Measurements from ENCODE around the gene AVPR2.

The AVPR2 gene

DNA sequence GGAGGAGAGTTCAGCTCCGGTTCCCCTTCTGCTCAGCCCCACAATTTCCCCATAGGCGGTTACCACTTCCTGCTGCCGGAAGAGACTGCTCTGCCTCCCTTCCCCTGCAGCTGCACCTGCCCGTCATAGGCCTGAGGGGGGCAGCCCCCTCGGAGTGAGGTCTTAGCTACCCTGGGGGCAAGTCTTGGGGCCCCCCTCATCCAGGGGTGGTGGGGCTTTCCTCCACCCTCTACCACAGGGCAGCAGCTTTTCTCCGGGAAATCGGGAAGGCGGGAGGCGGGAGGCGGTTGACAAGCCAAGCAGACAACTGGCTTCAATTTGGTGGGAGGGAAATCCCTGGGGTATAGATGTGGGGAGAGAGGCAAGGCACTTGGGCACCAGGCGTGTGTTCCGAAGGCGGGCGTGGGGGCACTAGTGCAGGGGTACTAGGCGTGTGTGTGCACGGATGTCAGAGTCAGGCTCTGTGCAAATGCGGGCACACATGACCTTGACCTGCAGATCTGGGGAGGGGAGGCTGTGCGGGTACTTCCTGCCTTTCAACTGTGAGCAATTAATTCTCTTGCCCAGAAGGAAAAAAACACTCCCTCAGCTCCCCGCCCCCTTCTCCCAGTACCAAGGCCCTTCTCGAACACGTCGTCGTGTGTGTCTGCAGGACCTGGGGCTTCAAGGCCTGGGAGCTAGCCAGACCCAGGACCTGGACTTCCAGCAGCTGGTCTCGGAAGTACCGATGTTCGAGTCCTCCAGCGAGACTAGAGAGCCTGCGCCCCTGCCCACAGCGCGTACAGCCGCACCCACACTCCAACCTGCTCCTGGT, 22.6 kb downstream of the AVPR2 start:
- in situ Hi-C loops (cut with MboI; ENCODE audit: low pct_unique_long_range_greater_than_20kb, low sequenced_read_pairs): no loop called here
- DNase-seq: peak; percentile 99

DNA sequence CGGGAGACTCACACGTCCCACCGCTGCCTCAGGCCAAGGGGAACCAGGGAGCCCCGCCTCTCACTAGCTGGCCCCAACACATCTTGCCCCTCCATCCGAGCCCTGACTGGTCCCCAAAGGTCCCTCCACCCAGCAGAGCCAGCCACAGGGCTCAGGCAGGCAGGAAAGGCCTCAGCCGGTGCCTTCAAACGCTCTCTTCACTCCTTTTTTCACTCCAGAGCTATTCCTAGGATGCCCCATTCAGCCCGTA, 23.1 kb downstream of the AVPR2 start:
- in situ Hi-C loops (cut with MboI; ENCODE audit: low pct_unique_long_range_greater_than_20kb, low sequenced_read_pairs): no loop called here
- DNase-seq: no peak

DNA sequence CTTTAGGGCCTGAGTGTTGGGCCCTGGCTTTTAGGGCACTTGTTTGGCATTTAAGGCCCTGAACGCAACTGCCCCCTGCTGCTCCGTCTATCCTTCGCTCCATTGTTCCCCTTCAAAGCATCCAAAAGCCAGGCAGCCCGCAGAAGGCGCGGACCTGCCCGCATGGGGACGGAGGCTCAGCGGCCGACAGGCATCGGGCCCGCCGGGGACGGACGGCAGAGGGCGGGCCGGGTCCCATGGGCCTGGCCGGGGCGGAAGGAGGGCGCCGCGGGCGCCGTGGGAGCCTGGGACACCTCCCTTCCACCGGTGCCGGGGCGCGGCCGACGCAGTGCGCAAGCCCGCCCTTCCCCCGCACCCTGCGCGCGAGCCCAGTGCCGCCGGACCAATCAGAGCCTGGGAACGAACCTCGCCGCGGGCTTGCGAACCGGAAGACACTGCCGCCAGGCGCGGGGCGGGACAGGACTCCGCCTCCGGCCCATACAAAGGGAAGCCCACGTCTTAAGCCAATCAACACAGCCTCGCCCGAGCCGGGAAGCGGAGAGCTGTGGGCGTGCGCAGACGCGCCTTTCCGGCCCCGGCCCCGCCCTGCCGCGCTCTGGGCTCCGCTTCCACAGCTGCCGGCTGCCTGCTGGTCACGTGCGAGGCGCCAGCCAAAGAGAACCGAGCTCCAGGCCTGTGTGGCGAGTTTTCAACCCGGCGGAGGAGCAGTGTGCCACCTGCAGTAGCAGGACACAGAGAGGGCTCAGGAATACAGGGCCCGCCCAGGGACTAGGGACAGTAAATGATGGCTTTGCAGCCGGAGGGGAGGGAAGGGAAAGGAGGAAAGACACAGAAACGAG, 23.7 kb downstream of the AVPR2 start:
- DNase-seq: peak; percentile 100
- in situ Hi-C loops (cut with MboI; ENCODE audit: low pct_unique_long_range_greater_than_20kb, low sequenced_read_pairs): no loop called here

DNA sequence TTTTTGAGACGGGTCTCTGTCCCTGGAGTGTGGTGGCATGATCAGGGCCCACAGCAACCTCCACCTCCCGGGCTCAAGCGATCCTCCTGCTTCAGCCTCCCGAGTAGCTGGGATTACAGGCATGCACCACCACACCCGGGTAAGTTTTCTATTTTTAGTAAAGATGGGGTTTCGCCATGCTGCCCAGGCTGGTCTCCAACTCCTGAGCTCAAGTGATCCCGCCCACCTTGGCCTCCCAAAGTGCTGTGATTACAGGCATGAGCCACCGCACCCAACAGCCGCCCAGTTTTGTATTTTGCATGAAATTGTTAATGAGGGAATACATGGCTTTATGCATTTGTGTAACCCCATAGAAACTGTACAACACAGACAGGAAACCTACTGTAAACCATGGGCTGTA, 24.4 kb downstream of the AVPR2 start:
- no peak for DNase-seq
- in situ Hi-C loops (cut with MboI; ENCODE audit: low pct_unique_long_range_greater_than_20kb, low sequenced_read_pairs): no loop called here

DNA sequence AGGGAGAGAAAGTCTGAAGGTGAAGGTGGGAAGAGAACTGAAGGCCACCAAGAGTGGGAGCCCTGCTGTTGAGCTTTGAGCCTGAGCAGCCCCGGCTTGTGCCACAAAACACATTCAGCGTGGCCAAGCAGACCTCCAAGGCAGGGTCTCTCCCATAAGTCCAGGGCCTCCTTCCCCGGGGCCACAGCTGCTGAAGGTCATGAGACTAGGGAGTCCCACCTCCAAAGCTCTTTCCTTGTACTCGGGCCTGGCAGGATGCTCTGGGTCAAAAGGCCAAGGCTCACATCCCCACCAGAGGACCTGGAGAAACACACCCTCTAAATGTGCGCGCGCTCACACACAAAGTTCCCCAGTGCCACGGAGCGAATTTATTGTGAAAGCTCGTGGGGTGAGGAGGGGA, 25.1 kb downstream of the AVPR2 start:
- DNase-seq: no peak
- in situ Hi-C loops (cut with MboI; ENCODE audit: low pct_unique_long_range_greater_than_20kb, low sequenced_read_pairs): no loop called here

DNA sequence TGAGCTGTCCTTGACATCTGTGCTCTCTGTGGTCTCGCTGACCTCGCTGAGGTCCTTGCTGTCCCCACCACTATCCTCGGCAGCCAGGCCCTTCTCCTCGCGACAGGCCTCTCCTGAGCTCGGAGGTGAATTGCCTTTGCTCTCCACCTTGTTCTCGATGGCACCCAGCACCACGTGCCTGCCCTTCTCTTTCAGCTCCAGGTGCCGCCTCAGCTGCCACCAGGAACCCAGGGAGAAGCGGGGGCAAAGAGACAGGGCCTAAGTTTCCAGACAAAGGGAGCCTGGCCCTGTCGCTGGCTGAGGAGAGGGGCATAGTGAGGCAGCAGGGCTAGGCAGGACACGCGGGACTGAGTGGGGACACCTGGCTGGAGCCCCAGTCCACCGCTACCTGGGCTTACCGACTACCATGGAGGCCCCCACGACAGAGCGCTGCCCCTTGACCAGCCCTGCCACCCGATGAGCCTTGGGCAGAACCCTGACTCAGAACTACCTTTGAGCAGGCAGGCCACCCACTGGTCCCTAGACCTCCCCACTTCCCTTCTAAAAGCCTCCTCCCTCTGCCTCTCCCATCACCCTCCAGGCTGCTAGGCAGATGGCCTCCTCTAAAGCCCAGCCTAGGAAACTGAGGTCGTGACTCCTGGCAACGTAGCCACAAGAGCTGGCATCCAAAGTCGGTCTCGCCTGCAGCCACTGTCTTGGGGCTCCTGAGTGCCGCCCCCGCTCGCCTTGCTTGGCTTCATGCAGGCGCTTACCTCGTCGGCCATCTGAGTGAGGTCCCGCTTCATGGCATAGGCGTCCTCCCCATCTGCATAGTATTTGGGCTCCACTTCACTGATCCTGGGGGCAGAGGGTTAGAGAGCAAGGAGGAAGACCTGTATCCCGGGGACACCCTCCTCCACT, 25.8 kb downstream of the AVPR2 start:
- in situ Hi-C loops (cut with MboI; ENCODE audit: low pct_unique_long_range_greater_than_20kb, low sequenced_read_pairs): no loop called here
- no peak for DNase-seq

DNA sequence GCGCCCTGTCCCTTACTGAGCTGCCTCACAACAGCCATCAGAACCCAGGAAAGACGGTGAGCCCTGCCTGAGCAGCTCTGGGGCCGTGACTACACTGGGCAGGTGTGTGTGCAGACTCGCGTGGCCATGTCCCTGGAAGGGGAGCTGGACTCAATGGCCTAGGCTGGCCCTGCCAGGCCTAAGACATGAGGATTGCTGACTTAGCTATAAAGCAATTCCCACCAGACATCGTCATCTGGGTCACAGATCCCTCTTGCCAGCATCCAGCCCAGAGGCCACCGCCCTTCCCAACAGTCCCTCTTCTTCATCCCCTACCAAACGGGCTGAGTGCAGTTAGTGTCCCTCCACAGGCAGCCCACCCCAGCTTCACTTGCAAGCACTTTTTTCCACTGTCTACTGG, 26.7 kb downstream of the AVPR2 start:
- in situ Hi-C loops (cut with MboI; ENCODE audit: low pct_unique_long_range_greater_than_20kb, low sequenced_read_pairs): no loop called here
- no peak for DNase-seq

DNA sequence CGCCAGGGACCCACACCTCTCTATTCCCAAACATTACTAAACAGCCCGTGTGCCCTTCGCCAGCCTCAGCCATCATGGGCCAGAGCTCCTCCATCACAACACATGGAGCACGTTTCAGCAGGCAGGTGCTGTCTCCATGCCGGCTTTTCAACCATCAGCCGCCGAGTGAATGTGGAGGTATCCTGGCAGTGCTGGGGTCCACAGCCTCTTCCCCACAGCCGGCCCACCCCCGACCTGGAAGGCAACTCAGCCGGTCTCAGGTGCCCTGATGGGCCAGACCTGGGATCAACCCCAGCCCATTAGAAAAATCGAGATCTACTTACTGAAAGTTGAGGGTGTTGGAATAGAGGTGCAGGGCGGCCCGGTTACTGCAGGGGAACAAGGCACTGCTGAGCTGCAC, 27.3 kb downstream of the AVPR2 start:
- in situ Hi-C loops (cut with MboI; ENCODE audit: low pct_unique_long_range_greater_than_20kb, low sequenced_read_pairs): no loop called here
- DNase-seq: no peak

DNA sequence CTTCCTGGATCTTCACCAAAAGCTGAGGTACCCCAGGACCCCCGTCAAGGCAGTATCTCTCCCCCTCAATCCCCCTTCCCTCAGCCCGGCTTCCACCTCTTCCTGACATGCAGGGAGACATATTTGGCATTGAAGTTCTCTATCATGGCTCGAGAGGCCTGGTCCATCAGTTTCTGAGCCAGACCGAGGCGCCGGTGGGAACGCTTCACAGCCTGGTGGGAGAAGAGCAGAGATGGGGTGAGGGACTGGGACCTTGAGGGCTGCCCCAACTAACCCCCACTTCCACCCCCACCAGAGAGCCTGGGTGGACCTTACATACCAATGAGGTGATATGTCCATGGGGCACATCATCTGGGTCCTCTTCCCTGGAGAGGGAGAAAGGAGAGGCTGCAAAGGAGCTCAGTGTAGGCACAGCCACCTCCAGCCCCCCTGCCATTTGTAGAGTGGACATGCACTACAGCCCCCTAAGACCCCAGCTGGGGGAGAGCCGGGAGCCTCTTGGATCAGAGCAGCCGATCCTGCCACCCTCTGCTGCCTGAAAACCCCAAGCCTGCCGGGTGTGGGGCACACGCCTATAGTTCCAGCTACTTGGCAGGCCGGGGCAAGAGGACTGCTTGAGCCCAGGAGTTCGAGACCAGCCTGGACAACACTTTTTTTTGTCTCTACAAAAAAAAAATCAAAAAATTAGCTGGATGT, 27.9 kb downstream of the AVPR2 start:
- DNase-seq: no peak
- in situ Hi-C loops (cut with MboI; ENCODE audit: low pct_unique_long_range_greater_than_20kb, low sequenced_read_pairs): no loop called here

DNA sequence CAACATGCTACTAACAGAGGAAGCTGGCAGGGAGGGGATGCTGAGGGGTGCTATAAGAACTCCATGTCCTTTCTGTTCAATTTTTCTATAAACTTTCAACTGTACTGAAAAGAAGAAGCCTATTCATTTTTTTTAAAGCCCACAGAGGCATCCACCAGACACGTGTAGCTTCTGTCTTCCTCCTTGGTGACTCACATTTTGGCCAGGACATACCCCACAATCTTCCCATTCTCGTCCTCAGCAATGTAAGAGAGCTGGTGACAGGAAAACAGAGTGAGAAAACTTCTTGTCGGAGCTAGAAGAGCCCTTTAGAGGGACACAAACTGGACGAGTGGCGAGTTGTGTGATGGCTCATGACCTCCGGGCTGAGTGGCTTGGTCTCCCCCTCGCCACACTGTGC, 29.3 kb downstream of the AVPR2 start:
- in situ Hi-C loops (cut with MboI; ENCODE audit: low pct_unique_long_range_greater_than_20kb, low sequenced_read_pairs): no loop called here
- DNase-seq: no peak

DNA sequence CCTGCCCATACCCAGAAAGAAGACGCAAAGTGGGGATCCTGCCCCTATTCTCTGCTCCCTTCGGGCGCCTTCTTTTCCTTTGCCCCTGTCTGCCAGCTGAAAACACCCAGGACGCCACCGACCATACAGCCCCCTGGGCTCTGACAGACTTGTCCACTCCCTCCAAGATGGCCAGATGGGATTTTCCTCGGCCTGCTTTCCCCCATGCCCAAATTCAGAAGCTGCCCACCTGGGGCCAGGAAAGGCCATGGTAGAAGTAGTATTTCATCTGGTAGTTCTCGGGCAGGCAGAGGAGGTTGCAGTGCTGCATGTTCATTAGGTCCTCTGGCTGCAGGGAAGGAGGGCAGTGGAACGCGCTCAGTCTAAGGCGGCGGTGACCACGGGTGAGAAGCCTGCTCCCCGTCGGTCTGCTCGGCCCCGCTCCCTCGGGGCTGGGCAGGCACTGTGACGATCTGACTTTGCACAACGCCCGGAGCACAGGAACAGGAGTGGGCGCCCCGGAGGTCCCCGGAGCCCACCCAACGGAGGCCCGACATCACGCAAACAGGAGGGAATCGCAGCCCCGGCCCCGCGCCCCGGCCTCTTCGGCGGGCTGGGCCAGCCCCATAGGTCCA, 29.8 kb downstream of the AVPR2 start:
- in situ Hi-C loops (cut with MboI; ENCODE audit: low pct_unique_long_range_greater_than_20kb, low sequenced_read_pairs): no loop called here
- DNase-seq: peak; percentile 27

DNA sequence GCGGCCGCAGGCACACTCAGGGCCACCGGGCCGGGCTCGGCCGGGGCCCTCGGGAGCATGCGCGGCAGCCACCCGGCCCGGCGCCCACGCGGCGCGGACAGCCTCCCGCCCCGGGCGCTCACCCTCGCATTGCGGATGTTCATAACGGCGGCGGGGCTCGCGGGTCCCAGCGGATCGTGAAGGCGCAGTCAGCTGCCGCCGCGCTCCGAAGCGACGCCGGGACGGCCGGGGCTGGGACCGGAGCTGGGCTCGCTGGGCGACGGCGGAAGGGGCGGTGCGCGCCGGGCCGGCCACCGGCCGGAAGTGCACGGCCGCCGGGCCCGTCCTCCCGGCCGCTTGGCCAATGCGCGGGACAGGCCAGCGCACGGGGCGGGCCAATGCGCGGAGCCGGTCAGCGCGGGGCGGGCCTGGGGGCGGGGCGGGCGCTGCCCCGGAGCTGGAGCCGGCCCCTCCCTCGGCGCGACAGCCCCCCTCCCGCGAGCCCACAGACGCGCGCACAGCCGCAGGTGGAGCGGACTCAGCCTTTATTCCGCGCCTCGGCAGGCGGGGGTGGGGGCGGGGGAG, 30.4 kb downstream of the AVPR2 start, which contains the start of gene NAA10:
TSS of gene NAA10 (minus strand) at position 276 of the 564 bp plus-strand sequence. CDS start at position 143, 133 bp downstream.
- peak; percentile 58 for DNase-seq
- in situ Hi-C loops (cut with MboI; ENCODE audit: low pct_unique_long_range_greater_than_20kb, low sequenced_read_pairs): no loop called here

DNA sequence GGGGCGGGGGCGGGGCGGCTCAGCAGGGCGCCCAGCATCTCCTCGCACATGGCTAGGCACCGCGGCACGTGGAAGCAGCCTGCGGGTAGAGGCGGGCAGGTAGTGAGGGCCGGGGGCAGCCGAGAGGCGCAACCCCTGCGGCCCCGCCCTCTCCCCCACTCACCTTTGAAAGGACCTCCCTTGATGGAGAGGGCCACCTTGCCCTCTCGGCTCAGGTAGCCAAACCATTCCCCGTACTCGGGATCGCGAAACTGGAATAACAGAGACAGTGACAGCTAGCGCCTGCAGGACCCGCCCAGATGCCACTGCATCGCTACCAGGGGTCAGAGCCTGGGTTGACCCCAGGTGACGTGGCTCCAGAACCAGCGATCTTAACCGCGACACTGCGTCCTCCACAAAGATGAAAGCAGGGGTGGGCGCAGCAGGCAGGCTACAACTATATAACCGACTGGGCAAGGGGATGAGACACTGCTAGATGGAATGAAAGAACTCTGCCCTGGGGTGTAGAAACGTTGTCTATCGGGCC, 30.9 kb downstream of the AVPR2 start:
- in situ Hi-C loops (cut with MboI; ENCODE audit: low pct_unique_long_range_greater_than_20kb, low sequenced_read_pairs): no loop called here

DNA sequence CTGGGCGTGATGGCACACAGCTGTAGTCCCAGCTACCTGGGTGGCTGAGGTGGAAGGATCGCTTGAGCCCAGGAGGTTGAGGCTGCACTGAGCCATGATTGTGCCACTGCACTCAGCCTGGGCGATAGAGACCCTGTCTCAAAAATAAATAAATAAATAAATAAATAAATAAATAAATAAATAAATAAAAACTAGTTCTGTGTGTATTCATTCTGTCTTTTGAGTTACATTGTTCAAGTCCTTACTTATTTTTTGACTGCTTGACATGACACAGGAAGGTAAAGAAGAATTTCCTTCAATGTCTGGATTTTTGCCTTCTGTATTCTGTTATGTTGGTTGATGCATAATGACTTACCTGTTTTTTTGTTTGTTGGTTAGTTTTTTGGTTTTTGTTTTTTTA, 32.6 kb downstream of the AVPR2 start:
- in situ Hi-C loops (cut with MboI; ENCODE audit: low pct_unique_long_range_greater_than_20kb, low sequenced_read_pairs): no loop called here
- no peak for DNase-seq

More for the DNA sequence above, 30.9 kb downstream of the AVPR2 start:
- no peak for DNase-seq

DNA sequence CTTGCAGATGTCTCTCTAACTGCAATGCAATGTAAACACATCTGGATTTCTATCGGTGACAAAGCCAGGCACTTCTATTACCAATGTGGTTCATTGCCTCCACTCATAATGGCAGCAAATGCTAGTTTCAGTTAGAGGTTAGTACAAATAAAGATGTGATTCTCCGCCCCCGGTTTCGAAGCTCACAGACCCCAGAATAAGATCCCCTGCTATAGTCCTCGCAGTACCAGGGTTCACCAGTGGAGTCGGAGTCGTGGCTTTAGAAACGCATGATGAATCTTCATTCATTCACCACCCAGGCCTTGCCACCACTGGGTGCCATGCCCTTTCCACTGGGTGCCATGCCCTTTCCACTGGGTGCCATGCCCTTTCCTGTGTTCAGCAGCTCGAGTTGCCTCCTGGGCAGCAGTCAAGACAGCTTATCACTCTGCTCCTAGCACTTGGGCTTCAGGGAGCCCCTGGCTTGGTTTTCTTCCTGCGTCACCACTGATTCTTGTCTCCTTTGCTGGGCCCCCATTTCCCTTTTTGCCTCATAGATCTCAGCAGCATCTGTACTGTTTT, 33.8 kb downstream of the AVPR2 start:
- in situ Hi-C loops (cut with MboI; ENCODE audit: low pct_unique_long_range_greater_than_20kb, low sequenced_read_pairs): no loop called here
- no peak for DNase-seq

DNA sequence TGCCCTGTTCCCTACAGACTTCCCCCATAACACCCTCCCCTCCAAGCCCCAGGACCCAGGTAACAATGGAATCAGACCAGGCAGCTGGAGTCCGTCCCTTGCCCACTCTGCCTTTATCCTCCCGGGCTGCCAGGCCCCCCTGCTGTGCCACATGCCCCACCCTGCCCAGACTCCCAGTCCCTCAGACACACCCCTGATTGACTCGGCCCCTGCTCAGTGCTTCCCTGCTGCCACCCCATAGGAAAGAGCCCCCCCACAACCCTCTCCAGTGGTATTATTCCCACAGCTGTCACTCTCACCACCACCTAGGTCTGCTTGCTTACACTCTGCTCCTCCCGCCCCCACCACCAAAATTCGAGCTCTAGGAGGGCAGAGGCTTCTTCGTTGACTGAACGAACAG, 35.1 kb downstream of the AVPR2 start:
- in situ Hi-C loops (cut with MboI; ENCODE audit: low pct_unique_long_range_greater_than_20kb, low sequenced_read_pairs): no loop called here
- DNase-seq: no peak

DNA sequence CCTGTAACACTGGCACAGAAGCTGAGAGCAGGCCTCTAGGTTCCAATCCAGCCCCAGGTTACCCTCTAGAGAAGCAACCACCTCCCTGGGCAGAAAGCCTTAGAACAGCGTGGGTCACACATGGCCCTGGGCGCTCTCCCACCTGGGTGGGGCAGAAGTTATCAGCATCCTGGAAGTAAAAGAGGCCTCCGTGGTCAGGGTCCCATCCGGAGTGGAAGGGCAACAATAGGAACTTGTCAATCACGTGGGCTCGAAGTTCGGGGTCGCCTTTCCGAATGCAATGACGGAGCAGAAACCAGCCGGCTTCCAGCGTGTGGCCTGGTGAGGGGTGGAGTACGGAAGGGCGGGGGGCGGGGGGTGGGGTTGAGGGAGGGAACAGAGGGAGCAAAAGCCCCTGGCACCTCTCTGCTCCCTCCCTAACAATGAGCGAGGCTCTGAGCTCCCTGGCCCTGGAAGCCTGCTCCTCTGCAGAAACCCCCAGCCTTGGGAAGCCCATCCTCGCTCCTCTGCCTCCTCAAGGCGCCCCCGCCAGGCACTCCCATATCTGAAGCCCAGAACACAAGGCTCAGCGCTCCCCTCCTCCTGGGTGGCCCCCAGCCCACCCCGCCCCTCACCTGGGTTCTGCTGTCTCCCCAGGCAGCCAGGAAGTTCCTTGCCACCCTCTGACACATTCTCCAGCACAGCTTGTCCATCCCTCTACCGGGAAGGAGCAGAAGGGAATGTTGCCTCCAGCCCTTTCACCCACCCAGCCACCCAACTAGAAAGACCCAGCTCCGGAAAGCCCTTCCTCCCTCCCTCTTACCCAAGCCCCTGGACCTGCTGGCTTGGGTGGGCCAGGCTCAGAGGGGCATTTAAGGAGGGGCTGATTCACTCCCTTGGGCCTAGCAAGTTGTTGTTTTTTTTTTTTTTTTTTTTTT, 37.1 kb downstream of the AVPR2 start:
- in situ Hi-C loops (cut with MboI; ENCODE audit: low pct_unique_long_range_greater_than_20kb, low sequenced_read_pairs): no loop called here
- DNase-seq: peak; percentile 68

Data from KBM-7 (cell line).